SJSA1 (cell line): ENCODE data around the gene CDC34. TPM values are rescaled to one million over a fixed set of nuclear protein-coding genes. Genes with fewer than 3 reads are reported as not detected.

Experiments
- DNase-seq, 2 experiments: peaks; one replicate each; pipeline ENCODE4 v3.0.0-alpha.2; 2015 to 2020; ENCODE audit warnings: low spot score in 2 of 2, low read depth in 1 of 2
- H3K27ac ChIP-seq: fragments of 250-450 bp; sonication (Bioruptor Pico); 2 replicates; pipeline ENCODE4 v1.5.1; 2020; ENCODE audit warnings: mild to moderate bottlenecking, moderate library complexity
- H3K27me3 ChIP-seq: fragments of 250-450 bp; sonication (Bioruptor Pico); replicated peaks from 2 replicates; pipeline ENCODE4 v1.5.1; 2020; ENCODE audit warnings: mild to moderate bottlenecking, moderate library complexity
- H3K36me3 ChIP-seq: fragments of 250-450 bp; sonication (Bioruptor Pico); 2 replicates; pipeline ENCODE4 v1.5.1; 2020; ENCODE audit warnings: mild to moderate bottlenecking
- H3K4me1 ChIP-seq: fragments of 250-450 bp; sonication (Bioruptor Pico); replicated peaks from 2 replicates; pipeline ENCODE4 v1.6.1; 2021; ENCODE audit warnings: mild to moderate bottlenecking
- H3K4me3 ChIP-seq: fragments of 250-450 bp; sonication (Bioruptor Pico); 2 replicates; pipeline ENCODE4 v1.5.1; 2020; ENCODE audit warnings: mild to moderate bottlenecking
- H3K9me3 ChIP-seq: fragments of 250-450 bp; sonication (Bioruptor Pico); replicated peaks from 2 replicates; pipeline ENCODE4 v1.5.1; 2020; ENCODE audit warnings: mild to moderate bottlenecking
- total RNA-seq: library from RNA; depleted of rRNA; stranded (reverse); fragments of >200 nt; shearing (Covaris generic); gene quantifications from 2 replicates; pipeline ENCODE4 v1.2.3, GENCODE V29; 2014

Gene CDC34
- total RNA-seq, 1 experiment from 2014 or later, result 62.1 TPM

DNA sequence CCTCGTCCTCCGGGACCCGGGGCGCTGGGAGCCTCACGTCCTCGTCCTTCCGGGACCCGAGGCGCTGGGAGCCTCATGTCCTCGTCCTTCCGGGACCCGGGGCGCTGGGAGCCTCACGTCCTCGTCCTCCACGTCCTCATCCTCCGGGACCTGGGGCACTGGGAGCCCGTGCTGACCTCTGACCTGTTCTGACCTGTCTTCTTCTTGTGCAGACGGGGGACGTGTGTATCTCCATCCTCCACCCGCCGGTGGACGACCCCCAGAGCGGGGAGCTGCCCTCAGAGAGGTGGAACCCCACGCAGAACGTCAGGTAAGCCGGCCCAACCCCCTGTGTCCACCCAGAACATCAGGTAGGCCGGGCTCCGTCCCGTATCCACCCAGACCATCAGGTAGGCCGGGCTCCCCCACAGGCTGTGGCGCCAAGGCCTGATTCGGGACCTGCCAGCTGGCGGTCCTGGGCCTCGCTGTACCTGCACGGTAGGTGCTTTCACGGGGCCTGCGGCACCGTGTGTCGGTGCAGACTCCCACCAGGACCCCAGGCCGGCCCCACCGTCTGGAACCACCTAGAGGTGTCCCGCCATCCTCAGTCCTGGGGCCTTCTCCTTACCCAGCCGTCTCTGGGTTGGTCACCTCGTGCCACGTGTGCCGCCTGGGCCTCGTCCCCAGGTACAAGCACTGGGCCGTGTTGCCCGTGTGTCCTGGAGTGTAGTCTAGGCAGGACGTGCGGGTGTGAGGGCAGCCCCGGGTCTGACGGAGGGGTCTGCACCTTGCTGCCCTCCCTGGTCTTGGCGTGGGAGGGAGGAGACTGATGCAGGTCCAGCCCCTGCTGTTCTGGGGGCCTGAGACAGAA lies 4.7 kb downstream of the CDC34 start:
- peaks cover 1% of the 10 kb centered on the region; the same call in 1 of the 2 replicates for H3K9me3 ChIP-seq
- no peaks in the 10 kb centered on the region for H3K27me3 ChIP-seq
- no peak for DNase-seq
- peaks cover 41% of the 10 kb centered on the region for H3K36me3 ChIP-seq
- no peak overlapping the region for H3K27ac ChIP-seq
- H3K4me3 ChIP-seq, result no peak overlapping the region
- H3K4me1 ChIP-seq, result peaks cover 15% of the 10 kb centered on the region

DNA sequence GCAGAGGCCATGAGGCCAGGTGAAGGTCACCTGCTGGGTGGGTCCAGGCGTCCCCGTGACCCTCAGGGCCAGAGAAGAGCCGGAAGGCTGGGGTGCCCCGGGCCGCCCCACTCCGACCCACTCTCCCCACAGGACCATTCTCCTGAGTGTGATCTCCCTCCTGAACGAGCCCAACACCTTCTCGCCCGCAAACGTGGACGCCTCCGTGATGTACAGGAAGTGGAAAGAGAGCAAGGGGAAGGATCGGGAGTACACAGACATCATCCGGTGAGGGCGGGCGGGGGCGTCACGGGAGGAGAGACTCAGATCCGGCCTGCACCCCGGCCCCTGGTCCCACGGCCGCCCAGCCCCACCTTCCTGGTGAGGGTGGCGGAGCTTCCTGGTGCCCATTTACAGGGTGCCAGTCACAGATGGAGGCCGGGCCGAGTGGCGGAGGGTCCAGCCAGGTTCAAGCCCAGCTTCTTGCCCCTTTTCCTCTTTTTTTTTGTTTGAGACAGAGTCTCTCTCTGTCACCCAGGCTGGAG lies 5.4 kb downstream of the CDC34 start:
- H3K27me3 ChIP-seq, result no peaks in the 10 kb centered on the region
- no peak for DNase-seq

GRCh38 chr19:538641-539428 lies 7.3 kb downstream of the CDC34 start:
- no peak for DNase-seq
- H3K4me1 ChIP-seq, result peaks cover 1% of the 10 kb centered on the region
- no peaks in the 10 kb centered on the region for H3K27me3 ChIP-seq
- H3K9me3 ChIP-seq, result no peaks in the 10 kb centered on the region
- no peak overlapping the region for H3K27ac ChIP-seq
- peaks cover 43% of the 10 kb centered on the region for H3K36me3 ChIP-seq
- no peak overlapping the region for H3K4me3 ChIP-seq

More for the DNA sequence above, 5.4 kb downstream of the CDC34 start:
- no peak overlapping the region for H3K27ac ChIP-seq
- H3K4me1 ChIP-seq, result peaks cover 15% of the 10 kb centered on the region
- no peak overlapping the region for H3K4me3 ChIP-seq
- H3K9me3 ChIP-seq, result no peaks in the 10 kb centered on the region
- peaks cover 44% of the 10 kb centered on the region for H3K36me3 ChIP-seq

DNA sequence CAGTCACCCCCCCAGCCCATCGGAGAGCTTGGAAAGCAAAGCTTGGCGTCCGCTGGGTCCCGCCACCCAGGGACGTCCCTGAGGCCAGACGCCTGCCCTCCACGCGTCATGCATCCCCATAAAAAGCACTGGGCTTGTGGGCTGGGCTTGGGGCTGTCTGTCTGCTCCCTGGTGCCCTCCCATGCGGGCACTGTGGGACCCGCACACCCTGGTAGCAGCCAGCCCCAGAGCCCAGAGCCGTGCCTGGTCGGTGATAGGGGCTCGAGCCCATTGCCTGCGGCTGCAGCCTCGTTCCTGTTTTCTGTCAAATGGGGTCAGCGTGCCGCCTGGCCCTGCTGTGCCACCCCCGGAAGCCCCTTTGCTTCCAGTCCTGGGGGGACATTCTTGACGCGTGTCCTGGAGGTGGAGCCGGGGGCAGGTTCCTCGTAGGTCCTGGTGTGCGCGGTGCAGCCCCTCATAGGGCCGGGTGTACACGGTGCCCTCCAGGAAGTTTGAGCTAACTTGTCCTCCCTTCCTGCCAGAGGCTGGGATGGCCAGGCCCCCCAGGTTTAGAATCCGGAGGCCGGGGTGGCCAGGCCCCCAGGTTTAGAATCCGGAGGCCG lies 8.0 kb downstream of the CDC34 start:
- Histone ChIP-seq H3K4me3 (no peak overlapping the region), H3K36me3 (peaks cover 43% of the 10 kb centered on the region), H3K4me1 (no peaks in the 10 kb centered on the region), H3K27me3 (no peaks in the 10 kb centered on the region), H3K9me3 (no peaks in the 10 kb centered on the region), H3K27ac (no peak overlapping the region)
- DNase-seq, result no peak

GRCh38 chr19:540867-541637 lies 9.5 kb downstream of the CDC34 start:
- H3K4me1 ChIP-seq, result no peaks in the 10 kb centered on the region
- H3K27ac ChIP-seq, result no peak overlapping the region
- H3K4me3 ChIP-seq, result no peak overlapping the region
- H3K9me3 ChIP-seq, result no peaks in the 10 kb centered on the region
- H3K36me3 ChIP-seq, result peaks cover 37% of the 10 kb centered on the region
- no peak for DNase-seq
- H3K27me3 ChIP-seq, result no peaks in the 10 kb centered on the region

DNA sequence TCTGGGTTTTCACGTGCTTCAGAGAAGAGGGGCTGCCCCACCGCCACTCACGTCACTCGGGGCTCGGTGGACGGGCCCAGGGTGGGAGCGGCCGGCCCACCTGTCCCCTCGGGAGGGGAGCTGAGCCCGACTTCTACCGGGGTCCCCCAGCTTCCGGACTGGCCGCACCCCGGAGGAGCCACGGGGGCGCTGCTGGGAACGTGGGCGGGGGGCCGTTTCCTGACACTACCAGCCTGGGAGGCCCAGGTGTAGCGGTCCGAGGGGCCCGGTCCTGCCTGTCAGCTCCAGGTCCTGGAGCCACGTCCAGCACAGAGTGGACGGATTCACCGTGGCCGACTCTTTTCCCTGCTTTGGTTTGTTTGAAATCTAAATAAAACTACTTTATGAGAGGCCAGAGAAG lies 10.1 kb downstream of the CDC34 start:
- Histone ChIP-seq H3K36me3 (peaks cover 31% of the 10 kb centered on the region), H3K9me3 (no peaks in the 10 kb centered on the region), H3K4me1 (no peaks in the 10 kb centered on the region), H3K27ac (no peak overlapping the region), H3K27me3 (no peaks in the 10 kb centered on the region), H3K4me3 (no peak overlapping the region)
- DNase-seq, result no peak

DNA sequence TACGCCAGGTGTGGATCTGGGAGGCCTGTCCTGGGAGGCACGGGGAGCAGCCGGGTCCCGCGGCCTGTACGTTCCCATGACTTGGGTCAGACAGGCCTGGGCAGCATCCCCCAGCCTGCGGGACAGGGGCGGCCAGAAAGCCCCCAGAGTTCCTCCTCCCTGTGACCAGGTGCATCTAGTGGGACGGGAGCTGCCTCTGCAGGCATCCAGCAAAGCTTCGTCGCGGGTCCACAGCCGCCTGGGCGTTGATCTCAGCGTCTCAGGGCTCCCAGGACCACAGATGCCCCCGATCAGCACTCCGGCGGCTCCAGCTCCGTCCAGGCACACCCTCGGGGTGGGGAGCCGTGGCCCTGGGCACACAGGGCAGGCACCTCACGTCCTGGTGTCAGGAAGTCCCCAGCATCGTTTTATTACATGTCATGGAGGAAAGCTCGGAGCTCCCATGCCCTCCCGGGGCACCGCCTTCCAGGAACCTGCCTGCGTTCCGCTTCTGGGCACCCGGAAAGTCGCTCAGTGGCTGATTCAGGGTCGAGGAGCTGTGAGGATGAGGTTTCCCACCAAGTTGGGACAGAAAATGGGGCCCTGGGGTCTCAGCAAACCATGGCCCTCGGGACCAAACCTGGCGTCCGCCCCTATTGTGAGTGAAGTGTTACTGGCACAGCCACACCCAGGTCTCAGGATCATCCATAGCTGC lies 10.8 kb downstream of the CDC34 start:
- H3K9me3 ChIP-seq, result no peaks in the 10 kb centered on the region
- peaks cover 26% of the 10 kb centered on the region for H3K36me3 ChIP-seq
- no peak for DNase-seq
- no peaks in the 10 kb centered on the region for H3K4me1 ChIP-seq
- no peak overlapping the region for H3K4me3 ChIP-seq
- H3K27ac ChIP-seq, result no peak overlapping the region
- H3K27me3 ChIP-seq, result no peaks in the 10 kb centered on the region

DNA sequence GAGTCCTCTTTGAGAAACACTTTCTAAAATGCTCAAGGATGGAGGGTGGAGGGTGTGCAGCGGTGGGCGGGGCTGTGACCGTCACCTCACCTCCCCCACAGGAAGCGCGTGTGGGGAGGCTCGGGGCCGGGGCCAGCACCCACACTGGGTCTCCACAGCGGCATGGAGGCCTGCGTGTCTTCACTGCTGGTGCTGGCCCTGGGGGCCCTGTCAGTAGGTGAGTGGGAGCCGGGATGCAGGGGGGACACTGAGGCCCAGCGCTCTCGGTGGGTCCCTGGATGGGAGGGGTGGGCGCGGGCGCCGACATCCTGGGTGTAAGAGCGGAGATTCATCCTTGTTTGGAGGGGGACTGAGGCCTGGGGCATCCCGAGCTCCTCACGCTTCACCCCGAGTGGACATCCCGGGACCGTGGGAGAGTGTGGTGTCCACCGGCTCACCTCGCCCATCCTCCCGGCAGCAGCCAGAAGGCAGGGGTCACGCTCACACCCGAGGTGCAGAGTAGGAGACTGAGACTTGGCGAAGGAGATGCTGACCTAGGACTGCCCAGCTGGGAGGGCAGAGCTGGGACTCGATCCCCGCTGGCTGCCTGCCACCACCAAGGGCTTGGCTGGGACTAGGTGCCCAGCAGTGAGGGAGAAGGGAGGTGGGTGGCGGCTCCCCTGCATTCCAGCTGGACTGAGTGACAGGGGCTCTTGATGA lies 12.5 kb downstream of the CDC34 start, which contains the start of gene GZMM:
GZMM (plus strand) TSS at position 144 of the 699 bp plus-strand sequence; CDS start at position 163, 19 bp downstream.
- no peak for DNase-seq
- Histone ChIP-seq H3K27me3 (no peaks in the 10 kb centered on the region), H3K27ac (no peak within 1 kb of the TSS), H3K4me3 (no peak within 1 kb of the TSS), H3K36me3 (peaks cover 19% of the 10 kb centered on the region), H3K4me1 (no peaks in the 10 kb centered on the region), H3K9me3 (no peaks in the 10 kb centered on the region)

GRCh38 chr19:547117-547516 lies 15.6 kb downstream of the CDC34 start:
- Histone ChIP-seq H3K4me1 (no peaks in the 10 kb centered on the region), H3K36me3 (peaks cover under 1% of the 10 kb centered on the region; the same call in 1 of the 2 replicates), H3K9me3 (no peaks in the 10 kb centered on the region), H3K27ac (no peak overlapping the region), H3K4me3 (no peak overlapping the region), H3K27me3 (no peaks in the 10 kb centered on the region)
- DNase-seq, result no peak

DNA sequence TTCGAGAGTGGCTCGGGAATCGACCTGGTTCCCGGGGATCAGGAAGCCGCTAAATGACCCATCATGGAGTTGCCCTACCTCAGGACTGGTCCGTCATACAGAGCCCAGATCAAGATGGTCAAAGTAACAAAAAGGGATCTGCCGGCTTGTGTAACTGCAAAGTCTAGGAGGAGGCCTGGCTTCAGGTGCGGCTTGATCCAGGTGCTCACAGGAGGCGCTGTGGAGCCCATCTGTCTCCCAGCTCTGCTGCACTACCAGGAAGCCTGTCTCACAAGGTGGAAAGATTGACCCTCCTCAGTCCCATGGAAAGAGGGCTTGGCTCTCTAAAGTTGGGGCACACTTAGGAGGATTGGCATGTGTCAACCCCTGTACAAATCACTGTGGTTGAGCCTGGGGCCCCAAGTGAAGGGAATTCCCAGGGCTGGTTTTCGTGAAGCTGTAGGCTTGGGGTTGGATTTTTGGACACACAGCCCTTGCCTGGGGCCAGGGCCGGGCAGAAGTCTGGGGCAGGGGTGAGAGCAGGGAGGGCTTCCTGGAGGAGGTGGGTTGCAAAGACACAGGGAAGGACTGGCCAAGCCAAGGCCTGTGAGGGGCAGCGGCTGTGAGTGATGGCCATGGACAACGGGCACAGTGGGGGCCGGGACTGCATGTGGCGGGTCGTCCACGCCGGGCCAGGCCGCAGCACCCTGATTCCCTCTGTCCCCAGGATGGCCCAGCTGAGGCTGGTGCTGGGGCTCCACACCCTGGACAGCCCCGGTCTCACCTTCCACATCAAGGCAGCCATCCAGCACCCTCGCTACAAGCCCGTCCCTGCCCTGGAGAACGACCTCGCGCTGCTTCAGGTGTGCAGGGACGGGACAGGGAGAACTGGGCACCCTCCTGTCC lies 16.5 kb downstream of the CDC34 start:
- Histone ChIP-seq H3K4me1 (no peaks in the 10 kb centered on the region), H3K27ac (no peak overlapping the region), H3K36me3 (no peaks in the 10 kb centered on the region), H3K9me3 (no peaks in the 10 kb centered on the region), H3K4me3 (no peak overlapping the region), H3K27me3 (no peaks in the 10 kb centered on the region)
- DNase-seq, result no peak

DNA sequence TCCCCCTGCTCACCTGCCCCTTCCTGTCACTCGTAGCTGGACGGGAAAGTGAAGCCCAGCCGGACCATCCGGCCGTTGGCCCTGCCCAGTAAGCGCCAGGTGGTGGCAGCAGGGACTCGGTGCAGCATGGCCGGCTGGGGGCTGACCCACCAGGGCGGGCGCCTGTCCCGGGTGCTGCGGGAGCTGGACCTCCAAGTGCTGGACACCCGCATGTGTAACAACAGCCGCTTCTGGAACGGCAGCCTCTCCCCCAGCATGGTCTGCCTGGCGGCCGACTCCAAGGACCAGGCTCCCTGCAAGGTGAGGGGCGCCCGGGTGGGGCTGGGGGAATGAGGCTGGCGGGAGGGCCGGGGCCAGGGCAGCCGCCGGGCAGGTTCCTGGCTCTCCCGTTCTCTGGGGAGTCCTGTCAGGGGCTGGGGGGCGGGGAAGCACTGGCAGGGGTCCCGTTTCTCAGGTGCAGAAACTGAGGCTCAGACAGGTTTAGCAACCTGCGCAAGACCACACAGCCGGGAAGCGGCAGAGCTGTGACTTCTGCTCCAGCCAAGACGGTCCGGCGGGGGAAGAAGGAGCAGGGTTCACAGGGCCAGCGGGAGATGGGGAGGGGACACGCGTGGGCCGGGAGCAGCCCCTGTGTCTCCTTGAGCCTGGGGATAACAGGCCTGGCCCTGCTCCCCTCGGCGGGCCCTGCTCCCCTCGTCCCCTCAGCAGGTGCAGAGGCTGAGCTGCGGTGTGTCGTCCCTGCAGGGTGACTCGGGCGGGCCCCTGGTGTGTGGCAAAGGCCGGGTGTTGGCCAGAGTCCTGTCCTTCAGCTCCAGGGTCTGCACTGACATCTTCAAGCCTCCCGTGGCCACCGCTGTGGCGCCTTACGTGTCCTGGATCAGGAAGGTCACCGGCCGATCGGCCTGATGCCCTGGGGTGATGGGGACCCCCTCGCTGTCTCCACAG lies 17.6 kb downstream of the CDC34 start:
- Histone ChIP-seq H3K36me3 (no peaks in the 10 kb centered on the region), H3K27ac (no peak overlapping the region), H3K4me1 (no peaks in the 10 kb centered on the region), H3K4me3 (no peak overlapping the region), H3K27me3 (no peaks in the 10 kb centered on the region), H3K9me3 (no peaks in the 10 kb centered on the region)
- DNase-seq, result no peak
